ENCODE results near the gene ZNF839.

DNA sequence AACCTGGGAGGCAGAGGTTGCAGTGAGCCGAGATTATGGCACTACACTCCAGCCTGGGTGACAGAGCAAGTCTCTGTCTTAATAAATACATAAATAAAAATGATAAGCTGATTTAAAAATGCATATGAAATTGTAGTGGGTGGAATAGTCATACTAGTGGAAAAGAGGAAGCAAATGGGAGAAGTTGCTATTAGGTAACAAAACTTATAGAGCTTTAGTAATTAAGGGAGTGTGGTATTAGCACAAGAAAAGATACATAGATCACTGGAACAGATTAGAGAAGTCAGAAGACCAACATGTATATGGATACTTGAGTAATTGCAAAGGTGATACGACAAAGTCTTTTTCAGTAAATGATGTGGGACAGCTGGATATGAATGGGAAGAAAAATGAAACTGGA is 69.7 kb downstream of the ZNF839 start:
- no peak for TF ChIP-seq CTCF (conservative IDR thresholded peaks at IDR 0.05; ENCODE audit: low read depth in 2 of 2)
- no peak for TF ChIP-seq EZH2 (IDR thresholded peaks at IDR 0.05; ENCODE audit: low read depth, unreplicated experiment)
- no peak for TF ChIP-seq CREB1 (CRISPR knock-in tag; IDR thresholded peaks at IDR 0.05; ENCODE audit: low read depth)
- no peak for TF ChIP-seq REST (IDR thresholded peaks at IDR 0.05; ENCODE audit: unreplicated experiment)
- TF ChIP-seq JUNB (IDR thresholded peaks at IDR 0.05; ENCODE audit: unreplicated experiment) = no peak
- no peak for TF ChIP-seq POLR2AphosphoS5 (IDR thresholded peaks at IDR 0.05; ENCODE audit: low read depth)

All from GM23338 (cell line).